ENCODE measurements around the gene SKOR1.

Gene SKOR1

GRCh38 chr15:67854358-67854757 lies 29.0 kb downstream of the SKOR1 start:
- DNase-seq = no peak

- DNase-seq = no peak
Measured at GRCh38 chr15:67855842-67856241, 30.5 kb downstream of the SKOR1 start.

GRCh38 chr15:67857220-67857619 lies 31.9 kb downstream of the SKOR1 start:
- no peak for DNase-seq

GRCh38 chr15:67859331-67859946 lies 34.1 kb downstream of the SKOR1 start:
- no peak for DNase-seq

- DNase-seq = no peak
Measured at GRCh38 chr15:67861983-67862382, 36.7 kb downstream of the SKOR1 start.

GRCh38 chr15:67862750-67863441 lies 37.6 kb downstream of the SKOR1 start:
- DNase-seq = no peak

GRCh38 chr15:67863442-67863987 lies 38.2 kb downstream of the SKOR1 start:
- peak; percentile 58 for DNase-seq

GRCh38 chr15:67865331-67865730 lies 40.0 kb downstream of the SKOR1 start:
- DNase-seq = no peak

GRCh38 chr15:67865766-67866165 lies 40.5 kb downstream of the SKOR1 start:
- DNase-seq = no peak

- DNase-seq = no peak
Measured at GRCh38 chr15:67869701-67870100, 44.4 kb downstream of the SKOR1 start.

- DNase-seq = no peak
Measured at GRCh38 chr15:67870868-67871408, 45.6 kb downstream of the SKOR1 start.

- no peak for DNase-seq
Measured at GRCh38 chr15:67873777-67874176, 48.5 kb downstream of the SKOR1 start.

GRCh38 chr15:67878712-67879206 lies 53.5 kb downstream of the SKOR1 start:
- no peak for DNase-seq

GRCh38 chr15:67879440-67880129 lies 54.3 kb downstream of the SKOR1 start:
- DNase-seq = no peak

GRCh38 chr15:67880651-67881182 lies 55.4 kb downstream of the SKOR1 start:
- no peak for DNase-seq

- DNase-seq = no peak
Measured at GRCh38 chr15:67882487-67883233, 57.4 kb downstream of the SKOR1 start.

GRCh38 chr15:67883234-67883773 lies 58.0 kb downstream of the SKOR1 start:
- no peak for DNase-seq

- no peak for DNase-seq
Measured at GRCh38 chr15:67884009-67884408, 58.7 kb downstream of the SKOR1 start.

Data from activated T-cell treated with anti-CD3 and anti-CD28 coated beads for 4 hours (primary cell).